Activated CD8-positive, alpha-beta memory T cell treated with anti-CD3 and anti-CD28 coated beads for 1 hour (primary cell): ENCODE data around the gene NAV2.

Experiments used
- DNase-seq, 2 donors: peaks; one replicate each; pipeline ENCODE4 v3.0.0-alpha.2; 2020; ENCODE audit warnings: low read depth in 1 of 2; ENCODE audit errors: extremely low read depth in 1 of 2

Gene NAV2

DNA sequence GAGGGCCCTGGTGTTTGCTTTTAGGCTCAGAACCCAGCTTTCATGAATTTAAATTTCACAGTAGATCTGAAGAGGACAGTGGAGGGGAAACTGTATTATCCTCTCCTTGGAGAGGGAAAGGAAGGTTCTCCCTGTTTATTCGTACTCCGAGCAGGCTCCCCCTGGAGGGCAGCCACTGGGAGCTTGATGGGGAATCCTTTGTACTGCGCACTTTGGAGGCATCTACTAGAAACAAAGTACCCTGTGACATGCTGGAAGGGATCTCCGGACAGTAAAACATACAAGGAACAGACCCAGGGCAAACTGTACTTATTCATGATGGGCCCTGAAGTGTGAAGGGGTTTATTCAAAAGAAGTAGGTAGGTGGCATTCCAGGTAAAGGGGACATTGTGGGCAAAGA, 27.2 kb downstream of the NAV2 start:
- DNase-seq: no peak

DNA sequence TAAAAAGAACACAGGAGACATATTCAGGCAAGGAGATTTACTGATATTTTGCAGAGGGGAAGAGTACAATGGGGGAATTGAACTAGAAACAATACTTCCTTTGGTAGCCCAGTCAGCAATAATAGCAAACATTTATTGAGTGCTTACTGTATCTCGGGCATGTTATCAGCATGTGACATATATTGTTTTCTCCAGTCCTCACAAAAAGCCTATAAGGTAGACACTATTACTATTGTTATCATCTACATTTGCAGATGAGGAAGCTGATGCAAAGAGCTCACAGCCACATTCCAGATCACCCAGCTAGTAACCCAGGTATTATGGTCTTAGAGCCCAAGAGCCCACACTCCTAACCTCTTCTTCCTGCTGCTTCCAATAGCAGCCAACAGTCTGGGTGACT, 27.9 kb downstream of the NAV2 start:
- no peak for DNase-seq

DNA sequence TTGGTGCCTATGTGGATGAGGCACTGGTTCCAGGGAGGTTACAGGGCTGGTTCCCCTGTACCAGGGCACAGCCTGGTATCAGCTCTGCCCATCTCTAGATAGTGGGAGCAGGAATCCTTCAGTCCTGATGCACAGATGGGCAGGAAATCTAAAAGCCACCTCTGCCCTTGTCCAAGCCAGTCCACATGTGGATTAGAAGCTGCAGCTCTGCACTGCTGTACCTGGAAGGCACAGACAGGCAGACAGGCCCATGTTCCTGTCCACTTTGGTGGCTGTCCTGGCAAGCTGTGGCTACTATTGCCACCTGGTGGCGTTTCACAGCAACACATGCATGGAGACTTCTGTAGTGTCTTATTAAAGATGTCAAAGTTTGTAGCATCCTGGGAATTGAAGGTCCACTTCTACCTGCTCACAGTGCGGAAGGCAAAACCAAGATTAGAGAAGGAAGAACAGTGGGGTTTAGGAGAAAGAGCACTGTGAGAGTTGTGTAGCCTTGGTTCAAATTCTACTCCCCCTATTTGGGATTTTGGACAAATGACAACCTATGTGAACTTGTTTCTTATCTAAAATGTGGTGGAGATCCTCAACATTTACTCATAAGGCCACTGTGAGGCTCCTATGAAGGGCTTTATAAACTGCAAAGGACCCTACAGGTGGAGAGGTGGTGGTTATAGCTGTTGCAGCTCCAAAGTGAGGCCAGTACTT, 30.1 kb downstream of the NAV2 start:
- DNase-seq: peak; percentile 25 to 42

DNA sequence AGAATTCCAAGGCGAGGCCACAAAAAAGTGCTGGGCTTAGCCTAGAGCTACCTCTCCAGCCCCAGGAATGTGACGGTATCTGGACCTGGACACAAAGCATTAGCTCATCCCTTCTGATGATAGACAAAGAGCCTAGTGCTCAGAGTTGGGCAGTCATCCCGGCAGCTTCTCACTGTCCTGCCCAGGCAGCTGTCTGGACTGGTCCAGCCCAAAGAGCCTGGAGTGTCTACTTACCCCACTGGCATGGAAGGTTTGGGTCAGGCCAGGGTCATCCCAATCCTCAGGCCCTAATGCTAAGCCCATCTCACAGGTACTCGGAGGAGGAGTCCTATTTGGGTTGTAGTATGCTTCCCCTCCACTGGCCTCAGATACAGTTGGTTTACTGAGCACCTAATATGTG, 31.0 kb downstream of the NAV2 start:
- no peak for DNase-seq

DNA sequence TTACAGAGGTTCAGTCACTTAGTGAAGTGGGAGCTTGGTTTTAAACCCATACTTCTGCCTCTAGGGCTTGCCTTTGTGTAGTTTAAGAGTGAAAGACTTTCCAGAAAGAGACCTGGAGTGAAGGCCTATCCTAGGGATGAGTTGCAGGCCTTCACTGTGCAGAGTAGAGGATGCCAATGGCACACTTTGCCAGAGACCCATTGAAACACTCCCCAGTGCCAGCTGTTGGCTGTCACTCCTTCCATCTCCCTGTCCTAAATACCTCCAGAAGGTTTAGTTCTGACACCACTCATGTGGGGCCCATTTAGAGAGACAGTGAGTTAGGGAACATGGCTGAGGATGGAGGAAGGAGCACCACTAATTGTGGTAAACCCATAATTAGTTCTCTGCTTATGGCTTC, 31.5 kb downstream of the NAV2 start:
- no peak for DNase-seq

DNA sequence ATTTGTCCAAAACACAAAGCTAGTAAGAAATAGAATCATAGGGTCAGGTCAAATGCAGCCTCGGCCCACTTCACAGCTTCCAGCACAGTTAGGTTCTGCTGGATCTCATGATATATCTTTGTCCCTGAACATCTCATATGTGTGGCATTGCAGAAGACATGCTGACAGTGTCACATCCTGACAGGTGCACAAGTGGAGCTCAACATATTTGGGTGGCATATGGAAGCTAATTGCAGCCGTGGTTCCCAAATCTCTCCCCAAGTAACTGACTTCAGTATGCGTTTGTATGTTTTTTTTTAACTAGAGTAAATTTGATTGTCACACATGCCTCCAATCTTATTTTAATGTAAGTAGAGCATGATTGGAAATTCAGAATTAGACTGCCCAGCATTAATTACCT, 33.4 kb downstream of the NAV2 start:
- DNase-seq: no peak

DNA sequence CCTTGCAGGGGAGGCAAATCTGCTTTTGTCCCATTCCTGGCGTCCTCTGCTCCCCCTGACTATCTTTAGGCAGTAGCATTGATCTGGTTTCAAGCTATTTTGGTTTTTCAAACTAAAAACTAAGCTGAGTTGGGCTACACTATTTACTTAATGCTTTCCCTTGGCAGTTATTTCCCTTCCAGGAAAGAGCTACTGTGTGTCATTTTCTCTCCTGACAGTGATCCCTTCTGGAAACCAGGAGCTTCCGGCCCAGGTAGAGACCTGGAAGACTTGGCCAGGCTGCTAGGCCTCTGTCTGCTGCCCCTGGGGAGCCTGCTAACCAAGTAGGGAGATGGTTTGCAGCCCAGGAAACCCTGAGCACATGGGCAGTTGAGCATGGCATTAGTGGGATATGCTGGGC, 35.0 kb downstream of the NAV2 start:
- no peak for DNase-seq

DNA sequence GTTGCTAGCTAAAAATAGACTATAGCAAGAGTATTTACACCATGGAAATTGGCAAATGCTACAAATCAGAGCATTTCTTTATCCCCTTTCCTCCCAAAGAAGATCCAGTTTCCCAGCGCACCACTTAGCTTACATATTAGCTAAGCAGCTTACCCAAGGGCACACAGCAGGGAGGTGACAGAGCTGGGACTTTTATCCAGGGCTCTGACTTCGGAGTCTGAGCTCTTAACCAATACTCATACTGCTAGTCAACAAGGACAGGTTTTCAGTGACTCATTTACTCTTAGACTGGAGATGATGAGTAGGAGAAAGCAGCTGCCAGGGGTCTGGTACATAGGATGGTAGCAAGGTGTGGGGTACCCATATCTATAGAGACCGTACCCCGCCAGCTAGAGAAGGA, 38.4 kb downstream of the NAV2 start:
- DNase-seq: no peak

DNA sequence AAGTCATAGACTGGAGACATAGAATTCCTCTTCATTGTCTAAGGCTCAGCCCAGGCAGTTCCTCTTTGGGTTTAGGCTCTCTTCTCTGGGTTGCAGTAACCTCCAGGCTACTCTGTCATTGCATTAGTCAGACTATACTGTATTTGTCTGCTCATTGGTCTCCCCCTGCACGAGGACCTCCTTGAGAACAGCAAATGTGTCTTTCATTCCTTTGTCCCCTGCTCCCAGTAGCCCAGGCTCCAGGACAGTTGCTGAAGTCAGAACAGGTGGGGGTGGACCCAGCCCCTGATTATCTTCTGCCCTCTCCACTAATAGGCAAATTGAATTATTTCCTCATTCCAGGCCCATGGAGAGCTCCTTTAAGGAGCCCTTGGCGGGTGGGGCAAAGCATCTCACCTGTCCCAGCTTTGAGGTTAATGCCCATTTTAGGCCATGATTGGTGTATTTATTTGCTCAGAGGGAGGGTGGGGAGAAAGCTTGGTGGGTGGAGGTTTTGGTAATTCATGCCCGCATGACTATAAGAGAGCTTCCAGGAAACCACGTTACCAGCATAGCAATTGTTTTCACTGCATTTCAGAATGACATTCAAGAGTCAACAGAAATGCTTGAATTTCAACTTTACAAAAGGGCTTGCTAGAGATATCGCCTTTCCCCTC, 40.9 kb downstream of the NAV2 start:
- DNase-seq: no peak

DNA sequence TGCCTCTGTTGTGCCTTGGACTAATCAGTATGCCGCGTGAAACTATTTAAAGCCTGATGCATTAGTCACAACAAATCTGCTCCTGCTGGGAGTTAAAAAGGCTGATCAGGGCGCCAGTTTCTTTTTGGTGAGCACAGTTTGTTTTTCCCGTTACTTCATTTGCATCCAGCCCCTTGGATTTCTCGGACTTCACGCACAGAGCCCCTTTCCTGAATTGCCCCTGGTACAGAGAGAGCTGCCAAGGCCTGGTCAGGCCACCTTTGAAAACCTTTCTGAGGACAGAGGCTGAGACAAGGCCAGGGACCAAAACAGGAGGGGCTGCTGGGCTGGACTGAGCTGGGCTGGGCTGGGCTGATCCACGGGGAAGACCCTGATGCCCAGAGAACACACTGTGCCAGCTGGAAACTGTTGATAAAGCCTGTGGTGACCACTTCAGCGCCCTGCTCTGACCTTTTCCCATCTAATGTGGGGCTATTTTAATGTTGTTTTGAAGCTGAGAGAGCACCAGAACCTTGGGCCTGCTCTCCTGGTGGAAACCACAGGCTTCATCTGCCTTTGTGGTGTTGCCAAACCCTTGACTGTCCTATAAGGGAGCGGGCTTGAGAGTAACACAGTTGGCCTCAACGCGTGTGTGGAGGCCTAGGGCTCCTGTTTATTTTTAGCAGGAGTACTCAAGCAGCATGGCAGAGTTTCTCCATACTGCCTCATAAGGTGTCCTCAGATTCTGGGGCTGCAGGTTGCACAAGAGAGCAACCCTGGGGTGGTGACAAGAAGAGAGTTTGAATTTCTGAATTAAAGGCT, 44.2 kb downstream of the NAV2 start:
- DNase-seq: no peak

DNA sequence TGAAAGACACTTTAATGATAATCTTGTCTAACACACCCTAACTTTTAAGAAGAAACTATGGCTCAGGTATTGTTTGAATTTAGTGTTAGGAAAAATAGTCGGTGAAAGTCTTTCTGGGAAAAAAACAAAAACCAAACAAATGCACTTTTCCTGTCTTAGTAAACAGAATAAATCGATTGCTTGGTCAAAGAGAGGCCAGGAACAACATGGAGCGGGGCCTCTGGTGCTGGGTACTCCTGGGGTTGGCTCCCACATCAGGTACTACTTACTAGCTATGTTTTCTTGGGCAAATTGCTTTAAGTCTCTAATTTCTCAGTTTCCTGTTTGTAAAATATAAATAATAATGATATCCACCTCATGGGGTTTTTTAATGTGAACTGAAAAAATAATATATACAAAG, 46.8 kb downstream of the NAV2 start:
- DNase-seq: no peak

DNA sequence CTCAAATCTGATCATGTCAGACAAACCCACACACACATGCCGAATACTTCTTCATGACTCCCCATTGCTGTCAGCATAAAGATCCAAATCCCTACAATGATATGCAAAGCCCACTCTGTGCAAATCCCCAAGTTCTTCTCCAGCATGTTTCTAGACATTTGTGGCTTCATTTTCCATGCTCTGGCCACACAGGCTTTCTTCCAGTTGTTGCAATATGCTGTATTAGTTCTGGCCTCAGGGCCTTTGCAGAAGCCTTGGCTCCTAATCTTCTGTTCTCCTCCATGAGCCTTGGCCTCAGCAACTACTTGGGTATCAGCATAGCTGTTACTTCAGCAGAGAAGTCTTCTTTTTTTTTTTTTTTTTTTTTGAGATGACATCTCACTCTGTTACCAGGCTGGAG, 49.6 kb downstream of the NAV2 start:
- no peak for DNase-seq

DNA sequence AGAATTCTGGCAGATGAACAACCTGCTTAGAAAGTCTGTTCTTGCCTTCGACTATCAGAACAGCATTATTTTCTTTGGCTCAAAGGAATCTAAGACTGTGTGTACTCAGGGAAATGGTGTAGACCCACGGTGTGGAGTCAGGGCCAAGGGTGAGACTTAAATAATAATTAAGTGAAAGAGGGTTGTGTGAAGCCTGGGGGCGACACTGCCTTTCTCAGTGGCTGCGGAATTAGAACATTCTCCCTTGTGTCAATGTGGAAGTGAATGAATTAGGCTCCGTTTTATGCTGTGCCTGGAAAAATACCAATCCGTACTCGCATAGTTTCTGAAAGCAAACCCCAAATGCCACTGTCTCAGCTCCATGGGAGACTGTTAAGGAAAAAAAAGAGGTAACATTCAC, 50.7 kb downstream of the NAV2 start:
- no peak for DNase-seq

DNA sequence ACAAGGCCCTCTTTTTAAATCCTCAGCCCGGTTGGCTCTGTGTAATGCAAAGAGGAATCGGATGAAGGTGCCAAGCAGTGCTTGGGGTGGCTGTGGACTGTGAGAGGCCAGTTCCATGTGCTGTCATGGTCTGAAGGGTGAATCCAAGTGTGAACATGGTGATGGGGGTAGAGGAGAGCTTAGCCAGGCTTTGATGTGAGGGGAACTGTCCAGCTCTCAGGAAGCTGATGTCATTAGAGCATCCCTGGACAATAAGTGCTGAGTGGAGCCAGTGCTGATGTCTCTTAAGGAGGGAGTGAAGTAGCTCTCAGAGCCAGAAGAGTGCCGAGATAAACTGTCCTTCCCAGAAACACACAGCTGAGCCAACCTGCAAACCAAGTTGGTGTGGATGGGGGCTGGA, 53.6 kb downstream of the NAV2 start:
- DNase-seq: no peak

DNA sequence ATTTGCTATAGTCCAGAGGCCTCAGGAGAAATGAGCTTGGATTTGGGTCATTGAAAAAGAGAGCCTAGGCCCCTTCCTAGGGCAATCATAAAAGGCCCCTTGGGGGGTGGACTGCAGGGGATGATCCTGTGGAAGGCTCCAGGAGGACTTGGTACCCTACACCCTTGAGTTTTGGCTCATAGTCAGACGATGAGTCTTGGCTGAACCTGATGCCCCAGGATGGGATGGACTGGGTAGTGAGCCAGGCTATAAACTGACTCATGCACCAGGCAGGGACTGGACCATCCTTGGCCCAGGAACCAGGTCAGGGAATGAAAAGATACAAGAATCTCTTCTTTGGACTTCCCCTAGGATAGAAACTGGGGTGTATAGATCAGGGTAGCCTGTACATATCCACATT, 54.2 kb downstream of the NAV2 start:
- DNase-seq: no peak

DNA sequence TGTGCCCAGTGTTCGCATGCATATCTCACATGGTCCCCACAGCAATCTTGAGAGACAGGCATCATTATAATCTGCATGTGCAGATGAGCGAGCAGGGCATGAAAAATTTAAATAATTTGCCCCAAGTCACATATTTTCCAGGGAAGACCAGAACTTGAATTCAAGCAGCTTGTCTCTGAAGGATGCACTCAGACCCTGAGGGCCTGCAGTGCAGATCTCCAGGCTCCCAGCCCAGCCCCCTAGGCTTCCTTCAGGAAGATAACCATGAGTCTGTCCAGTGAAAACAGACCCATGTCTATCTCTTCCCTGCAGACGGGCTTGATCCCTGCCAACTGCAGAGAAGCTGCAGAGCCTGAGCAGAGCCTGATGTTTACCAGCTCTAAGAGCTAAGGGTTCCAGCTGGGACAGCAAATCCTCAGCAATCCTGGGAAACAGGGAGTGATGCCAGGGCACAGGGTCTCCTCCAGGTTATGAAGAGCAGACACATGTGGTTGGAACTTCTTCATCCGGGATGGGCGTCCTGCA, 55.1 kb downstream of the NAV2 start:
- no peak for DNase-seq

DNA sequence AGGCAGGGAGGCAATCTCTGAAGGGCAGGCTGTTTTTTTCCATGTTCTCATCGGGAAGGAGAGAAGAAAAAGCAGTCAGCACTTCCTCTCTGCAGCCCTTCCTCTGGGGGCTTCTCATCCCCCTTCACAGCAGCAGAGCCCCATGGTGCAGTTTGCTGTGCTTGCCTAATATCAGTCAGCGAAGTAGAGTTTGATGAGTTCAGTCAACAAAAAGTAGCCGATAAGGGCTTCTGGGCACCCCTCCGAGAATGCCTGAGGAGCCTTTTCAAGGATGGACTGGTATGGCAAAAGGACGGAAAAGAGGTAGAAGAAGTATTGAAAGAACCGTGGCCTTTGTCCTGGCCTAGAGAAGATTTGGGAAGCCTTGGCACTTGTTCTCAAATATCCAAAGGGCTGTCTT, 55.6 kb downstream of the NAV2 start:
- DNase-seq: no peak

DNA sequence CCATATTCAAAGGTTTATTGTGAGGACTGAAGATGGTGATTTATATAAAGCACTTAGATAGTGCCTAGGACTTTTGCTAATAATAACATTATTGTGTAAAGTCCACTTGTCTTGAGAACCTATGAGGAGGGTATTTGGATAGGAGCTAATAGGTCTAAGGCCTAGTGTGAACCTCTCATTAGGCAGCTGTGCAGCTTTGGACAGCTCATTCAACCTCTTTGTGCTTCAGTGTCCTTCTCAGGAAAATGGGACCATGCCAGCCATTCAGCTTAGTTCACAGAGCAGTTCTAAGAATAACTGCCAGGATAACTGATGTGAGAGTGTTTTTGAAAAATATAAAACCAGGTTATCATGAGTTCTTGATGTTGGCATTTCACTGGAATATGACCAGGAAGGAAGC, 56.2 kb downstream of the NAV2 start:
- DNase-seq: no peak

DNA sequence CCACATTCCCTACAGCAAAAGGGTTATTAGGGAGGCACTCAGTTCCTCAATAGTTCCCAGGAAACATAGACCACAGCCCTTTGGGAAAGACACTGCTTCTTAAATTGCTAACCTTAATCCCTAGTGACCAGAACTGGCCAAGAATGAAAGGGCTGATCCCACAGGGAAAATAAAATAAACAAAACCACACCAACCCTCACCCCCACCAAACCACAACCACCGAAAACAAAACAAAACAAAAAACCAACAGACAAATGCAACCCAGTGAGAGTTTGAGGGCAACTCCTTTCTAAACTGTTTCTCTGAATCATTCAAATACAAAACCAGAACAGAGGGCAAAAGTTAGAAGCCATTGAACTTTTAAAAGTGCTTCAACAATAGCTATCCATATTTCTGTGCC, 57.2 kb downstream of the NAV2 start:
- DNase-seq: no peak

DNA sequence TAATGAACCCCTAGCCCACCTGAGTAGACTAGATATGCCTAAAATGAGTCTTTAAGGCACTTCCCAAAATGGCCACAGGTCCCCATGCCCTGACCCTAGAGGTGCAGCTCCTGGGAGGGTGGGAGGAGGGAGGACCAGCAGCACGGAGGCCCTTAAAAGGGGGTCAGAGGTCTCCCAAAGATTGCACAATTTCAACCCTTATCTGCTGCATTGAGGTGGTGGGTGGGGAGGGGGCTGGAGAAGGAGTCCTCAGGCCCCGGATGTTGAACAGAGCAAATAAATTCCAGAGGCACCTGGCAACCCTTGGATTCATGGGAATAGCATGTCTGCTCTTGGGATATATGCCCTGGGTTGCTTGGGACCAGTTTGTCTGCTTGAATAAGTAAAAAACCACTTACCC, 57.6 kb downstream of the NAV2 start:
- no peak for DNase-seq

DNA sequence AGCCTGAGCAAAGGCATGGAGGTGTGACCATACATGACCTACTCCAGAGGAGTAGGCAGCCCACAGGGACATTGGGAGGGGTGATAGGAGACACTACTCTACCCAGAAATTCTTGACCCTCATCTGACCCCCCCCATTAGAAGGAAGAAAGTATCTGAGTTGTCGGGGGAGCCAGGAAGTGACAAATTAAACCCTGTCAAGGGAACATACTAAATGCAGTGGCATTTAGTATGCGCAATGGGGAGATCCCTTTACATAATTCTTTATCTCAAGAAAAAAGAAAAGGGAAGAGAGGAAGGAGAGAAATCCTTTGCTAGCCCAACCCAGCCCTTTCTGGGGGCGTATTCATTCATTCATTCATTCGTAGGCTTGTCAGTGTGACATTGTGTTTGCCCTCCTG, 58.8 kb downstream of the NAV2 start:
- no peak for DNase-seq

DNA sequence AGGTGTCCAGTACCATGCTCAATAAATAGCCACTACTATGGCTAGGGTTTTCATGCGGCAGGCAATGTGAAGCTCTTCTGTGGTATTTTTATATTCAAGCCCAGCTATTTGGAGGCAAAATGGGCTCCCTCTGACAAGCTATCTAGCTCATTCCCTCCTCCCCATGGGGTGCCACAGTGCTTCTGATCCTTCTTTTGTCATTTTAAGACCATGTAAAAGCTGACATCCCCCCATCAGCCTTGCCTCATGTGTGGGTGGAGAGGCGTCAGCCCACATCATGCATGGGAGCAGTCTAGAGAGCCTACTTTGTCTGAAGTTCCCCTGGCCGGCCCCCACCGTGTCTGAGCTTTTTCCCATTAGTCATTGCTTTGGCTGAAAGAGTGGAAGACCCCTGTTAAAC, 59.8 kb downstream of the NAV2 start:
- no peak for DNase-seq
